K562 treated with DMSO at 1 percent for 48 hours (cell line): ENCODE results near the gene GCDH. TPM values are rescaled to one million over a fixed set of nuclear protein-coding genes. Genes with fewer than 3 reads are reported as not detected.

Source experiments
- total RNA-seq: library from RNA; unstranded; fragments of 300-600 nt; gene quantifications from 2 replicates; pipeline ENCODE4 v1.2.3, GENCODE V29; 2022; ENCODE audit warnings: low replicate concordance; ENCODE audit errors: extremely low read depth

Gene GCDH
- not detected in 2 replicates for total RNA-seq

GRCh38 chr19:12890787-12891552, at the start of gene GCDH:
TSS of gene GCDH (plus strand) at chr19:12891160. CDS start at chr19:12891305, 145 bp downstream.

GRCh38 chr19:12881172-12881808, 9.7 kb upstream of the GCDH start, which contains the start of gene DNASE2:
TSS of gene DNASE2 (minus strand) at chr19:12881449. CDS start at chr19:12881375, 74 bp downstream.

GRCh38 chr19:12886969-12887747, 3.8 kb upstream of the GCDH start, which contains the start of gene KLF1:
TSS of gene KLF1 (minus strand) at chr19:12887201. CDS start at chr19:12887140, 61 bp downstream.

GRCh38 chr19:12933287-12934072, 42.5 kb downstream of the GCDH start, which contains the start of gene FARSA:
TSS of gene FARSA (minus strand) at chr19:12933711. CDS start at chr19:12933696, 15 bp downstream.

GRCh38 chr19:12937927-12938778, 47.2 kb downstream of the GCDH start, which contains the start of gene CALR:
TSS of gene CALR (plus strand) at chr19:12938609. CDS start at chr19:12938680, 71 bp downstream.

GRCh38 chr19:12945479-12946091, 54.6 kb downstream of the GCDH start, which contains the start of gene RAD23A:
TSS of gene RAD23A (plus strand) at chr19:12945862. CDS start at chr19:12945949, 87 bp downstream.

Other genes starting within 250 kb of the GCDH start
- gene MAN2B1, start 224.4 kb upstream of the GCDH start, total RNA-seq = not detected in 2 replicates
- not detected in 2 replicates for gene WDR83, start 224.4 kb upstream of the GCDH start, total RNA-seq
- gene DHPS, start 209.3 kb upstream of the GCDH start, total RNA-seq = not detected in 2 replicates
- not detected in 2 replicates for gene GNG14, start 203.2 kb upstream of the GCDH start, total RNA-seq
- gene FBXW9, start 194.5 kb upstream of the GCDH start, total RNA-seq = not detected in 2 replicates
- 258 TPM in 1 of 2 replicates, not detected in the other for gene TNPO2, start 167.2 kb upstream of the GCDH start, total RNA-seq
- gene TRIR, start 156.5 kb upstream of the GCDH start, total RNA-seq = not detected in 2 replicates
- gene GET3, start 153.7 kb upstream of the GCDH start, total RNA-seq = not detected in 2 replicates
- not detected in 2 replicates for gene BEST2, start 139.4 kb upstream of the GCDH start, total RNA-seq
- not detected in 2 replicates for gene HOOK2, start 115.6 kb upstream of the GCDH start, total RNA-seq
- gene JUNB, start 99.7 kb upstream of the GCDH start, total RNA-seq = not detected in 2 replicates
- gene PRDX2, start 89.4 kb upstream of the GCDH start, total RNA-seq = 1,339 TPM in 1 of 2 replicates, not detected in the other
- gene THSD8, start 89.1 kb upstream of the GCDH start, total RNA-seq = not detected in 2 replicates
- gene RNASEH2A, start 84.6 kb upstream of the GCDH start, total RNA-seq = not detected in 2 replicates
- not detected in 2 replicates for gene RTBDN, start 56.6 kb upstream of the GCDH start, total RNA-seq
- gene MAST1, start 52.6 kb upstream of the GCDH start, total RNA-seq = not detected in 2 replicates
- not detected in 2 replicates for gene DNASE2, start 9.7 kb upstream of the GCDH start, total RNA-seq
- gene KLF1, start 4.0 kb upstream of the GCDH start, total RNA-seq = not detected in 2 replicates
- gene SYCE2, start 28.1 kb downstream of the GCDH start, total RNA-seq = not detected in 2 replicates
- gene FARSA, start 42.6 kb downstream of the GCDH start, total RNA-seq = 986 TPM in 1 of 2 replicates, not detected in the other
- 227 and 730 TPM in 2 replicates for gene CALR, start 47.4 kb downstream of the GCDH start, total RNA-seq
- gene RAD23A, start 54.7 kb downstream of the GCDH start, total RNA-seq = not detected in 2 replicates
- not detected in 2 replicates for gene GADD45GIP1, start 66.1 kb downstream of the GCDH start, total RNA-seq
- gene DAND5, start 78.4 kb downstream of the GCDH start, total RNA-seq = not detected in 2 replicates
- not detected in 2 replicates for gene NFIX, start 104.3 kb downstream of the GCDH start, total RNA-seq
- not detected in 2 replicates for gene LYL1, start 211.7 kb downstream of the GCDH start, total RNA-seq
- not detected in 2 replicates for gene TRMT1, start 225.6 kb downstream of the GCDH start, total RNA-seq
- gene NACC1, start 227.1 kb downstream of the GCDH start, total RNA-seq = not detected in 2 replicates